NCI-H510A treated with DMSO at 0.1 percent for 48 hours (cell line): ENCODE results near the gene SAMD4B.
"Not testable (repeated sequence)": the region's sequence is repeated elsewhere in the genome, so short reads cannot be mapped to it uniquely, and the experiment has no call there.

Experiments
- DNase-seq: peaks from one replicate; lab custom pipeline; 2025; lab: John Stamatoyannopoulos, UW

Gene SAMD4B

DNA sequence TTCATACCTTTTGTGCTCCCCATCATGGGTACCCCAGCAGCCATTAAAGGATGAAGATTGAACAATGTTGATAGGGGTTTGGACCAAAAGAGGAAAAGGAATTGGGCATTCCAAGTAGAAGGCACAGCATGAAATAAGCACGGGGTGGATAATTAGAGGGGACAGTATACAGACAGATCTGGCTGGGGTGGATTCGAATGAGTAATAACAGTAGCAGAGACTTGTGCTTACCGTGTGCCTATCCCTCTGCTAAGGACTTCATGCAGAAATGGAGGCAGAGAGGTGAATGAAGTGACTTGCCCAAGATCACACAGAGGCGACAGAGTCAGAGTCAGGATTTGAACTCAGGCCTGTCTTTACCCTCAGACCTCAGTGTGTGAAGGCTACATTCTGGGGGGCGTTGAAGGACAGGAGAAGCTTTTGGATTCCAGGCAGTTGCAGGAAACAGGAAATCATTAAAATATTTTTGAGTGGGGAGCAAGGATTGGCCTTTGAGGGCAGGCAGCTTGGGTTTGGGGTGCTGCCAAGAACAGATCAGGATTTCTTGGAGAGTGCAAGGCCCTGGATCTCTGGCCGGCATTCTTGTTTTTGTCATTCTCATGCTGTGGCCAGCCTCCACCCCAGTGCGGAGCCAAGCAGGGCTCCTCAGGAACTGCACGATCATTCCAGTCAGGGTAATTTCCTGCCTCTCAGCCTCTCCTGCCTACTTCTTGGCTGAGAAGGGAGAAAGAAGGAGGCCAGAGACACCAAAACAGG, 30.0 kb downstream of the SAMD4B start:
- DNase-seq, result no peak

DNA sequence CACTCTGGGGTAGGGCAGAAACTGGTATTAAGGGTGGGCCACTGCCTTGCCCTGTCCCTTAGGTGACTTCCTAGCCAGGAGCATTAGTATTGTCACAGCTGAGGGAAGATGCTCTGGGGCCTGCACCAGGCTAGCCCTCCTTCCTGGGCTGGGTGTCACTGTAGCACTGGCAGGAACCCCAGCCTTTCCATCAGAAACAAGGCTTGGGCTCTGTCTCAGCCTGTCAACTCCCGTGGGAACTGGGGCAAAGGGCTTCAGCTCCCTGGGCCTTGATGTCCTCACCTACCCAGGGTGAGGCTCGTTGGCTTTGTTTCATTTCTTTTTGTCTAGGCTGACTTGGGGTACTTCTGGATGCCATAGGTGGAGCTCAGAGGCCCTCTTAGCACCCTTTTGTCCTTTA, 30.7 kb downstream of the SAMD4B start:
- no peak for DNase-seq

DNA sequence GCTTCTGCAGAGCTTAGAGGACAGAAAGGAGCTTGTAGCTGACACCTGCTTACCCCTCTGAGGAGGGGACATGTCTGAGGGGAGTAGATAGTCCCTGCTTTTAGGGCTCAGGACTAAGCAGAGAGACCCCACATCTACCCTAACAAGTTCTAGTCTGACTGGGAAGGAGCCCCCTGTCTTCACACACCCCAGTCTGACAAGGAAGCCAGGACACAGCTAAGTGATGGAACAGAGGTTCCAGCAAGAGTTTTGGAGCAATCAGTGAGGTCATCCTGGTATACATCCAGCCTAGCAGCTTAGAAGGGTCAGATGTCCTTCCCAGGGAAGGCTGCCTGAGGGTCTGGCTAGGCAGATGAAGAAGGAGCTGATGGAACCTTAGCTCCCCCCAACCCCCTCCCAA, 33.7 kb downstream of the SAMD4B start:
- no peak for DNase-seq

DNA sequence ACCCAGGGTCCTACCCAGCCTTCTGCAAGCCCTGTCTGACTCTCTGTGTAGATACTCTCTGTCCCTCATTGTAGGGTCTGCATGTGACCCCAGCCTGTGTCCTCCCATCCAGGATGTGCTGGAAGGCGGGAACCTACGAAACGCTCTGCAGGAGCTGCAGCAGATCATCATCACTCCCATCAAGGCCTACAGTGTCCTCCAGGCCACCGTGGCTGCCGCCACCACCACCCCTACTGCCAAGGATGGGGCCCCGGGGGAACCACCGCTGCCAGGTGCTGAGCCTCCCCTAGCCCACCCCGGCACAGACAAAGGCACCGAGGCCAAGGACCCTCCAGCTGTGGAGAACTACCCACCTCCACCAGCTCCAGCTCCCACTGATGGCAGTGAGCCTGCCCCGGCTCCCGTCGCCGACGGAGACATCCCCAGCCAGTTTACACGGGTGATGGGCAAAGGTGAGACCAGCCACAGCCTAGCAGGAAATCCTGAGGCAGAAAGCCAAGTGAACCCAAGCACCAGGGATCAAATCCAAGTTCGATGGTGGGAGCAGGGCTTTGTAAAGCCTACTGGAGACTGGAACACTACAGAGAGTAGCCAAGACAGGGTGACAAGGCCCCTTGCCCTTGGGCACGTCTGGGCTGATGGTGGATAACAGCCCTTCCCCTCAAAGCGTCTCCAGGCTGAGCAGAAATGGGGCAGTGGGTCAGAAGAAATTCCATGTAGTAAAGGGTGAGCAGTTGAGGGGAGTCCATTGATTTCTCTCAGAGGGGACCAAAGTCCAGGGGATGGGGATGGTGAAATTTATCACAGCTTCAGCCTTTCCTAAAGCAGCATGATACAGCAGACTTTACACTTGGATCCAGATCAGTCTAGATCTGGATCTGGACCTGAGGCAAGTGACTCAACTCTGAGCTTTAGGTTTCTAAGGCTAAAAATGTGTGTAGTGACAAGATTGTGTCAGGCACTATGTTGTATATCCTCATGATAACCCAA, 35.4 kb downstream of the SAMD4B start:
- DNase-seq, result no peak

DNA sequence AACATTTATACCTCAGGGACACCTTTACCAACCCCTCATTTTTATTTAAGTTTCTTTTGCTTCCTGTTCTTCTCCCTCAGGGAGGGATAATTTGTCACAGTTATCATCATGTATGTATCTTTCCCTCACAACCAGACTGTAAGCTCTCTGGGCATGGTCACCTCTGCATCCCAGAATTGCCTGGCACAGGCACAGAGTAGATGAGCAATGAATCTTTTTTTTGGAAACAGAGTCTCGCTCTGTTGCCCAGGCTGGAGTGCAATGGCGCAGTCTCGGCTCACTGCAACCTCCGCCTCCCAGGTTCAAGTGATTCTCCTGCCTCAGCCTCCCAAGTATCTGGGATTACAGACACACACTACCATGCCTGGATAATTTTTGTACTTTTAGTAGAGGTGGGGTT, 37.1 kb downstream of the SAMD4B start:
- not testable (repeated sequence) for DNase-seq

DNA sequence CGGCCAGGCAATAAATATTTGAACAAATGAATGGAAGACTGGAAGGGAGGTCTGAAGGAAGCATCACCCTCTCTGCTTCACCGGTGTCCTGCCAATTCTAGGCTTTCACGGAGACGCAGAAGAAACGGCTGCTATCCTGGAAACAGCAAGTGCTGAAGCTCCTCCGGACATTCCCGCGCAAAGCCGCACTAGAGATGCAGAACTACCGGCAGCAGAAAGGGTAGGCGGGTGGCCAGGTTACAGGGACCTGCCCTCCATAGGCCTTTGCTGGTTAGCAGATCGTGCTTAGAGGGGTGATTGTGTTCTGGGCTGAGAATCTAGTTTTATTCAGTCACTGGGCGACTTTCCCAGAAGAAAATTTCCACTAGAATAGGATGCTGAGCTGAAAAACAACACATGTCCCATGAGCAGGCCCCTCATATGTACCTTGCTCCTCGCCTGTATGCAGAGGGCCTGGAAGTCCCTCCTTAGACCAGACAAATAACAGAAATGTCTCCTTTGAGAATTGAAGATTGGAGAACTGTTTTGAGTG, 37.7 kb downstream of the SAMD4B start:
- DNase-seq, result no peak

DNA sequence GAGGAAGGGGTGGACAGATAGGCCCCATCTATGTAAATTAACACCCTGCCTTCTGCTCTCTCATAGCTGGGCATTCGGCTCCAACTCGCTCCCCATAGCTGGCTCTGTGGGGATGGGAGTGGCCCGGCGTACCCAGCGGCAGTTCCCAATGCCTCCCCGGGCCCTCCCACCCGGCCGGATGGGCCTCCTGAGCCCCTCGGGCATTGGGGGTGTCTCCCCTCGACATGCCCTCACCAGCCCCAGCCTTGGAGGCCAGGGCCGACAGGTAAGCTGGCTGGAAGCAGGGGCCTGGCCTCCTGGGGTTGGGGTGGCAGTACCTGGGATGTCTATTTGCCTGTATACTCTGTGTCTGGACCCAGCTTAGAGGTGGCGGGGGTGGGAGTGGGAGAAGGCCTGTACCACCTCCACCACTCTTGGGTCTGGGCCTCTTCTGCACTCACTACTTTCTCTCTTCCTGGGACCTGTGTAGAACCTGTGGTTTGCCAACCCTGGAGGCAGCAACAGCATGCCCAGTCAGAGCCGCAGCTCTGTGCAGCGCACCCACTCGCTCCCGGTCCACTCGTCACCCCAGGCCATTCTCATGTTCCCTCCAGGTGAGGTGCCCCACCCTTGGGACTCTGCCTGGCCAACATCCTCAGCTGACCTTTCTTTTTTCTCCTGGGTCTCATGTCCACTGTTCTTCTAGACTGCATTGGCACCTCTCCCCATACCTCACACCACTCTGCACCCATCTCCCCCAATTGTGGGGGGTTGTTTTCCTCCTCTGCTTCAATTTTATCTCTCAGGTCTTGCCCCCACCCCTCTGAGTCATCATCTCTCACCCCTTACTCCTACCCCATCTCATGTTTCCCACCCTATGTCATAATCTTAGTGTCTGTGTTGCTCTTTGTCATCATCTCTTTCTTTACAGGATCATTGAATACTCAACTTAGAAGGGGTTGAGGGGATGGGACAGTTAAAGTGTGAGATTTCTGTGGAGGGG, 38.6 kb downstream of the SAMD4B start:
- DNase-seq, result no peak

DNA sequence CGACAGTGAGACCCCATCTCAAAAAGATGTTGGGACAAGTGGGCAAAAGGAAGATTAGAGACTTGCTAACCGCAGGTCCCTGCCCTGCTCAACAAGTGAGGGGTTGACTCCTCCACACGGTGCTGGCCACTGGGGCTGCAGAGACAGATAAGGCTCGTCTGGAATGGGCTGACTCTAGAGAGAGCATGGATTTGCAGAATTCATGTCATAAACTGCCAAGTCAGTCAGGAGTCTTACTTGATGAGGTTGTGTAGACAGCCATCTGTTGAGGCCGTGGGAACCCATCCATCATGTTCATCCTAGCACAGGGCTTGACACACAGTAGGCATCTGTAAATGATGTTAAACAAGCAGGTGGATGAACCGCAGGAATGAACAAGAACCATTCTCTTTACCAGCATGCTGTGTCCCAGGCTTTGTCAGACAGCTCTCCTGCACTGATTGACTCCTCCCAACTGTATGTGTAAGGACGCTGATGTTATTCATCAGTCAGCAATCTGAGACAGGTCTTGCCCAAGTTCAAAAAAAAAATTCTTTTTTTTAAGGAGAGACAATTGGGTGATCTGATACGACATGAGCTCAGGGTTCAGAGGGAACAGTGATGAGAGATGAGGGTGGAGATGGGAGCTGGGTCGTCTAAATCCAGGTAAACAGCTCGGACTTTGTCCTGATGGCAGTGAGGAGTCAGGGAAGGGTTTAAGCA, 39.8 kb downstream of the SAMD4B start:
- DNase-seq, result no peak

DNA sequence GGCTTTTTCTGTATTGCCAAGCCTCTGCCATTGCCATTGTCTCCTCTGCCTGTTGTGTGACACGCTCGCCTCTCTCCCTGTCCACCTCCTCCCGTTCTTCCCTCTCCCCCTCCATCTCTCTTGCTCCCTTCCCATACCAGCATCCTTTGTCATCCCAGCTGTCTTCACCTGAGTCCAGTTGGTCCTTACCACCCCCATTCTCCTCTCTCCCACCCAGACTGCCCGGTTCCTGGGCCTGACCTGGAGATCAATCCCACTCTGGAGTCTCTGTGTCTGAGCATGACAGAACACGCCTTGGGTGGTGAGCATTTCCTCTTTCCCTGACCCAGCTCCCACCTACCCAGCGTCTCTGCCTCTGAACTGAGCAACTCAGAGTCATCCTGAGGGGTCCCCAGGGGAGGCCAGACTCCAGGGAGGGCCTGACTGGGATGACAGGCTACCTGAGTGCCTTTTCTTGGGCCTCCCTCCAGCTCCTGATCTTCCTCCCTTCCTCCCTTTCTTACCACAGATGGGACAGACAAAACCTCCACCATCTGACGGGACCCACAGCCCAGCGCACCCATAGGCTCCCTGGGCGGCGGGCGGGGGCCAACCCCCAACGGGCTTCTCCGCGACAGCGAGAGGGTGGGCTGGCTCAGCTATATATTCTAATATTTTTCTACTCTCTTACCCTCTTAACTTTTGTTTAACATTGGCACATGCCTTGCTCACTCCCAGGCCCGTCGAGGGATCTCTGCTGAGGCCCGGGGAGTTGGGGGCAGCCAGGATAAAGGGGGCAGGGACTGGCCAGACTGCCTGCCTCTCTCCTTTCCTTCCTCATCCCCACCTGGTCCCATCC, 41.0 kb downstream of the SAMD4B start:
- no peak for DNase-seq

DNA sequence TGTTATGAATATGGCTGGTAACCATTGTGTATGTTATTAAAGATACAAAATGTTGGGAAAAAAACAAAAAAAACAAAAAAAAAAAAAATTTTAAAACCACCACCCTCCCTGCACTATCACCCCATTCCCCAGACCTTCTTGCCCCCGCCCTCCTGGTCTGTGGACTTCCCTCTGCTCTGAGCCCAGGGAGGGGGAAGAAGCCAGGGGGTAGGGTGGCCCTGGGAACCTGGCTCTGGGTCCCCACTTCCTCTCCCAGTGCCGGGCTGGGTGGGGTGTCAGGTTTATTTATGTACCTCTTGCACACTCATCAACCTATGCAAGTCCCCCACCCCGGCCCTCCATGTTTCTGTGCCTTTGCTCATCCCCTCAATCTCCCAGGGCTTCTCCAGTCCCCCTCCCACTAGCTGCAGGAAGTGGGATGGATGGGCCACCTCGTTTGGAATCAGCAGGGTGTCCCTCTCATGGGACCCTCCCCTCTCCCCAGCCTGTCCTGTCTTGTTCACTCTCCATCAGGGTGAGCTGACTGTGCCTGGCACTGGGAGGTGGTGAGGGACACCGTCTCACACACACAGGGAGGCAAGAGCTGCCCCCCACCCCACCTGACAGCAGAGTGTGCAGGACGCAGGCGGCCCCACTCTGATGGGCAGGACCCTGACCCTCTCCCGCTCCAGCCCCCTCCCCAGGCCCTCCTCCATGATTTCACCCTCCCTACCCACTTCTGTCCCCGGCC, 42.8 kb downstream of the SAMD4B start:
- no peak for DNase-seq

DNA sequence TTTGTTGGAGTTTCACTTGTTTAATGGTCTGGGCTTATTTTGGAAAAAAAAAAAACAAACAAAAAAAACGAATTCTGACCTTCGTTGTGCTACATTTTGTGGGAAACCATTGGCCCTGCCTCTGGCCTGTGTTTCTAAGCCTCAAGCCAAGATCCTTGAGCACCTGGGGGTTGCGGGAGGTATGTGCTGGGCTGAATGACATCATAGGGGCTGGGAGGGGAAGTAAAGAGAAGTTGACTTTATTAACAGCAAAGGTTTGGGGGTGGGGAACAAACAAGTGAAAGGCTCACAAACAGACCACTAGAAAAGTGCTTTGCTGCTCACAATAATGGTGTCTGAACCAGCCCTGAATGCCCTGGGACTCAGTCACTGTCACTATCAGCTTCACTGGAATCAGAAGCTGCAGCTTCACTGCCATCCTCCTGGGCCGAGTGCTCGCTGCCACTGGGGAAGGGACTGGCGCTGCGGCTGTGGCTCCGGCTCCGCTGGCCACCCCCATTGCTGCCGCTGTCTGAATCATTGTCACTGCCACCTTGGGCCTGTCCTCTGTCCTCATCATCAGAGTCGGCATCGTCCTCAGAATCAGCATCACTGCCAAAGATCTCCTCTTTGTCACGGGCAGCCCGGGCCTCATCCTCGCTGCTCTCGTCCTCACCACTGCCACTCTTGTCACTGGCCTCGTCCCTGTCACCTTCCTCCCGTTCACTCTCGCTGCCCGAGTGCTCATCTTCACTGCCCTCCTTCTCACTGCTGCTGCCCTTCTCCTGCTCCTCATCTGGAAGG, 43.6 kb downstream of the SAMD4B start:
- DNase-seq, result no peak

DNA sequence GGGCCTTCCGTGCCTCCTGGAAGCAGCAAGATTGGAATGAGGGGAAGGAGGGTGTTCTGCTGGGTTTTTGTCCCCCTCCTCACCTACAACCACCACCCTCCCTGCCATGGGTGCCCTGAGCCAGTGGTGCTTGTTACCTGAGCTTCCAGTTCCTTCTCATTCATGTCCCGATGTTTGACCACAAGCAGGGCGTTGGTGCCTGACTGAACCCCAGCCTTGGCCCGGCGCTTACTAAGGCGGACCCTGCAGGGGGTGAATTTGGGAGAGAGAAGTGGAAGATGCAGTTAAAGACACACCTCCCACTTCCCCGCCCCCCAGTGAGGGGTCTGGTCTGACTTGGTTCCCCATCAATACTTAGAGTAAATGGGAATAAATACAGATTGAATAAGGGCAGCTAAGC, 44.3 kb downstream of the SAMD4B start:
- no peak for DNase-seq

DNA sequence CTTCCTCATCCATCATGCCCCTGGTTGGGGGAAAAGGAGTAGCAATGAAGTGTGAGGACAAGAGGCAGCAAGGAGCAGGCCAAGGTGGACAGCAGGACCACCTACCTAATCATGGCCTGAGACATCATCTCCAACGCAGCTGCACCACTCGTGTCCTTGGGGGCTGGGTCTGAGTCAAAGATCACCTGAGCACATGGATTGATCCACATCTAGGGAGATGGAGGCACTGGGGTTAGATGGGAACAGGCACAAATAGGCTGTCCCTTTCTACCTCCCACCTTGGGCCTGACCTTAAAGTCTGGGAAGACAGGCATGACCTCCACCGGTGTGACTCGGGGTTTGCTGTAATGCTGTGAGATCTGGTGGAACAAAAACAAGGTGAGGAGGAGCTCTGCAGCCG, 46.4 kb downstream of the SAMD4B start:
- DNase-seq, result no peak

DNA sequence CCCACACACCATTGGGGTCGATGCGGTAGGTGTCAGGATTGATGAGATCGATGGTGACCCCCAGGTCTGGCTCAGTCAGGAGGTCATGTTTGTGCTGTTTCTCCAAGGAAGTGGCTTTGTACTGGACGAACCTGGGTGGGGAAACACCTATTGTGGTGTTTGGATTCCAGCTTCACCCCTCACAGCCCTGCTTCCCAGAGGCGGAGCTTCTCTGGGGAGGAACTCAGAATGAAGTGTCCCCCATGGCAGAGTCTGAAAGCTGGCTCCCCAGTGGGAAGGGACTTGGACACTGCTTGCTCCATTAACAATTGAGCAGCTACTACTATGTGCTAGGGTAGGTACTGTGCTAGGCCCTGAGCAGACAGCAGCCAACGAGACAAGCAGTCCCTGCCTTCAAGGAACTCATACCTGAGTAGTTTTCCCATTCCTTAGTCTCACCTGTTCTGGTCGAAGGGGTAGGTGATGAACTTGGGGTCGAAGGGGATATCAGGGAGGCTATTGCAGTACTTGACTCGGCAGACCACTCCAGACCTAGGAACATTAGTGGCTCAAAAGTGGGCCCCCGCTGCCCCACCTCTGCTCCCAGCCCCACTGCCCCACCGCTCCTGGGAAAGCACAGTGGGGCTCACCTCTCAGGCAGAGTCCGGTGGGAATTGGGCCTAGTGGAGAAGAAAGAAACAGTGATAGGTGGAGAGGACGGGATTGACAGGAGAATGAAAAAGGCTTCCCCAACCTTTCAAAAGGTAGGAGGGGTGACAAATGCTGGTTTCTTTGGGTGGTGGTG, 47.6 kb downstream of the SAMD4B start:
- DNase-seq, result no peak

DNA sequence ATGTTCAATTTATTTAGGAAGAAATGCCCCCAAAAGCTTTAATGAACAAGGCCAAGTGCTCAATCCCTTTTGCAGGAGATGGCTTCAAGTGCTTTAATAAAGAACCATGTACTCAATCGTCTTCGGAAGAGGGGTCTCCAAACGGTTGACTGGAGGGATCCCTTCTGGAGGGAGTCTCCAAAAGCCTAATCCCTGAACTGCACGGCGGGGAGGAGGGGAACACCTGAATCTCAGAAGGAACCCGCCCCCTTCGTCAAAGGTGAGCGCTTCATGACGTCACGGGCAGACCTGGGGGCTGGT, 48.2 kb downstream of the SAMD4B start:
- no peak for DNase-seq

DNA sequence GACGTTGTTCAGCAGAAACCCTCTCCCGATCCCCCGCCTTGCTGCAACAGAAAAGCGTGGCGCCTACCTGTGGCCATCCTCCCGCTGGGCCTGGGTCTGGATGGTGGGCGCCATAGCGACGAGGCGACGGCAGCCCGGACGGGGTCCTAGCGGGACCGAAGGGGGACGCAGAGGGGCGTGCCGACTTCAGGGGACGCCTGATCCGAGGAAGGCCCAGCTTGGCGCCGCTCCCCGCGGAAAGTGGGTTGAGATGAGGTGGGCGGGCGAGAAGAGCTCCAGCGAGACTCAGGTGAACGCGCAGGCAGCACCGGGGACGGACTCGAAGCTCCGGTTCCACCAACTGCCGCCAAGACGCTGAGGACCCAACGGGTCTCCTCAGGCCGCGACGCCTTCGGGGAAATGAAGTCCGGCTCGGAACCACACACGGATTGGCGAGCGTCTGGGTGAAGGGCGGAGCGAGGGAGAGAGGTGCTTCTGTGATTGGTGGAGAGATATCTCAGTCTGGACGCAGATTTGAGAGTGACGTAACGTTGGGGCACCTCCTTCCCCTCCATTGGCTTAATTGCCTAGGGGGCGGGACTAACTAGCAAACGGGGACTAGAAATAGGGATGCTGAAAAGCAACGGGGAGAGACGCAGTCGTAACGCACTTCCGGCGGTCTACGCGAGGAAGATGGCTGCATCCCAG, 48.7 kb downstream of the SAMD4B start, which contains the start of the genes MED29 and PAF1:
Gene MED29 (plus strand): TSS at position 628 of the 687 bp plus-strand sequence. CDS start 45 bp downstream, at position 673.
Gene PAF1 (minus strand): TSS at position 356 of the 687 bp plus-strand sequence. CDS start 242 bp downstream, at position 114.
- peak; percentile 99 for DNase-seq
